ENCODE results near the gene SLC35D3. TPM values are rescaled to one million over a fixed set of nuclear protein-coding genes. Genes with fewer than 3 reads are reported as not detected.

SLC35D3 gene
- total RNA-seq, 1 experiment from 2014 or later: not detected

- H3K9me2 ChIP-seq (ENCODE audit: insufficient read depth): no peaks in the 10 kb centered on the region
- H3K27me3 ChIP-seq (ENCODE audit: insufficient read depth, low read length): no peaks in the 10 kb centered on the region
- H2AFZ ChIP-seq (ENCODE audit: low read depth, low read length, poor library complexity, severe bottlenecking): no peak overlapping the region
- ChIA-PET RAD21 (ENCODE audit: low non-redundant PET in 1 of 2, low total read pairs in 2 of 2, uncharacterized antibody in 2 of 2, unreplicated experiment in 2 of 2) (no interaction called here), POLR2A (no interaction called here), CTCF (no interaction called here)
- no peak overlapping the region for H3K27ac ChIP-seq (ENCODE audit: low read depth, low read length)
- intact Hi-C loops (cut with micrococcal nuclease): no loop called here
- no peaks in the 10 kb centered on the region for H3K36me3 ChIP-seq (ENCODE audit: control insufficient read depth in 1 of 2, insufficient read depth in 2 of 2, low read length in 2 of 2)
- no peak overlapping the region for H3K9ac ChIP-seq (ENCODE audit: low read length)
- BruUV-seq (replicated peaks): no TSS peak
- H3K4me3 ChIP-seq (replicated peaks in 1 of 2; ENCODE audit: low read depth in 1 of 2, low read length in 2 of 2): no peak overlapping the region
- H3K4me2 ChIP-seq (ENCODE audit: low read length): no peak overlapping the region
- no peaks in the 10 kb centered on the region for H3K4me1 ChIP-seq (ENCODE audit: control insufficient read depth in 1 of 2, insufficient read depth in 2 of 2, low read length in 2 of 2)
- no peaks in the 10 kb centered on the region for H4K20me1 ChIP-seq (ENCODE audit: insufficient read depth)
- ATAC-seq (no peak), DNase-seq (ENCODE audit: low read depth, low spot score) (no peak)
- TF ChIP-seq ZBTB33 (IDR thresholded peaks at IDR 0.05; ENCODE audit: extremely low read depth, insufficient replicate concordance, low read length): no peak
- no peaks in the 10 kb centered on the region for H3K9me3 ChIP-seq (ENCODE audit: control insufficient read depth in 1 of 2, insufficient read depth in 1 of 2, low read depth in 1 of 2, low read length in 2 of 2)
- H3K79me2 ChIP-seq (ENCODE audit: insufficient read depth, low read length): no peaks in the 10 kb centered on the region
Observed at GRCh38 chr6:136921381-136921935, 643 bp upstream of the SLC35D3 start.

- no peak overlapping the region for H3K4me2 ChIP-seq (ENCODE audit: low read length)
- POLR2A ChIA-PET: no interaction called here
- H3K9me3 ChIP-seq (ENCODE audit: control insufficient read depth in 1 of 2, insufficient read depth in 1 of 2, low read depth in 1 of 2, low read length in 2 of 2): no peaks in the 10 kb centered on the region
- no peak for ATAC-seq
- H3K4me3 ChIP-seq (replicated peaks in 1 of 2; ENCODE audit: low read depth in 1 of 2, low read length in 2 of 2): no peak overlapping the region
- H3K79me2 ChIP-seq (ENCODE audit: insufficient read depth, low read length): no peaks in the 10 kb centered on the region
- H3K4me1 ChIP-seq (ENCODE audit: control insufficient read depth in 1 of 2, insufficient read depth in 2 of 2, low read length in 2 of 2): no peaks in the 10 kb centered on the region
- H3K27me3 ChIP-seq (ENCODE audit: insufficient read depth, low read length): no peaks in the 10 kb centered on the region
- H4K20me1 ChIP-seq (ENCODE audit: insufficient read depth): no peaks in the 10 kb centered on the region
- BruUV-seq (replicated peaks): no TSS peak
- no peak overlapping the region for H3K9ac ChIP-seq (ENCODE audit: low read length)
- RAD21 ChIA-PET (ENCODE audit: low non-redundant PET in 1 of 2, low total read pairs in 2 of 2, uncharacterized antibody in 2 of 2, unreplicated experiment in 2 of 2): no interaction called here
- DNase-seq (ENCODE audit: low read depth, low spot score): no peak
- no peak overlapping the region for H3K27ac ChIP-seq (ENCODE audit: low read depth, low read length)
- CTCF ChIA-PET: no interaction called here
- H3K9me2 ChIP-seq (ENCODE audit: insufficient read depth): no peaks in the 10 kb centered on the region
- H2AFZ ChIP-seq (ENCODE audit: low read depth, low read length, poor library complexity, severe bottlenecking): no peak overlapping the region
- H3K36me3 ChIP-seq (ENCODE audit: control insufficient read depth in 1 of 2, insufficient read depth in 2 of 2, low read length in 2 of 2): no peaks in the 10 kb centered on the region
- intact Hi-C loops (cut with micrococcal nuclease): no loop called here
- TF ChIP-seq SRF (IDR thresholded peaks at IDR 0.05; ENCODE audit: low read depth): no peak
- TF ChIP-seq POLR2A (IDR thresholded peaks at IDR 0.05; ENCODE audit: borderline replicate concordance, extremely low read depth, insufficient read depth, insufficient read length): no peak
- TF ChIP-seq EGR1 (IDR thresholded peaks at IDR 0.05; ENCODE audit: low read depth): no peak
- TF ChIP-seq CEBPB (IDR thresholded peaks at IDR 0.05; ENCODE audit: low read depth): no peak
- TF ChIP-seq ZNF274 (IDR thresholded peaks at IDR 0.05; ENCODE audit: low read depth, low read length): no peak
- no peak for TF ChIP-seq JUND (IDR thresholded peaks at IDR 0.05)
- TF ChIP-seq MAX (IDR thresholded peaks at IDR 0.05): no peak
- no peak for TF ChIP-seq ATF3 (IDR thresholded peaks at IDR 0.05)
- no peak for TF ChIP-seq TCF7L2 (IDR thresholded peaks at IDR 0.05; ENCODE audit: borderline replicate concordance, extremely low read depth, insufficient read depth, insufficient read length)
- no peak for TF ChIP-seq FOSL1 (IDR thresholded peaks at IDR 0.05; ENCODE audit: low read depth)
- no peak for TF ChIP-seq RAD21 (IDR thresholded peaks at IDR 0.05; ENCODE audit: low read depth)
- TF ChIP-seq ZFX (IDR thresholded peaks at IDR 0.05): no peak
- no peak for TF ChIP-seq CBX3 (IDR thresholded peaks at IDR 0.05; ENCODE audit: low read depth)
- TF ChIP-seq POLR2AphosphoS5 (IDR thresholded peaks at IDR 0.05; ENCODE audit: low read depth, low read length): no peak
- TF ChIP-seq SP1 (IDR thresholded peaks at IDR 0.05; ENCODE audit: low read depth): no peak
- TF ChIP-seq REST (IDR thresholded peaks at IDR 0.05; ENCODE audit: low read depth): no peak
- no peak for TF ChIP-seq ELF1 (IDR thresholded peaks at IDR 0.05; ENCODE audit: borderline replicate concordance, low read depth)
Observed at GRCh38 chr6:136922685-136923006, 545 bp downstream of the SLC35D3 start.

All from HCT116 (cell line).